HCT116 (cell line): ENCODE measurements around the gene IL17C. TPM values are rescaled to one million over a fixed set of nuclear protein-coding genes. Genes with fewer than 3 reads are reported as not detected.

Experiments used
- ATAC-seq: fragments of 200-7000 bp; cut with Tn5 transposase; 2 replicates; pipeline ENCODE4 v1.9.1; 2020; ENCODE audit warnings: mild to moderate bottlenecking, moderate library complexity
- BruUV-seq: library from RNA; stranded (reverse); fragments of 400-500 nt; replicated peaks from 2 replicates; lab custom pipeline; 2021; lab: Mats Ljungman, UMichigan
- CTCF ChIA-PET: fragments of 300-600 bp; sonication (Branson Sonifier 250); formaldehyde crosslinking; loops from one replicate; lab custom pipeline; 2021; ENCODE audit warnings: antibody characterized with exemption; lab: Charles Lee
- POLR2A ChIA-PET: fragments of 300-600, 350-600 bp; sonication (Branson Sonifier 250); formaldehyde crosslinking; loops from one replicate; lab custom pipeline; 2021; ENCODE audit warnings: antibody characterized with exemption; lab: Charles Lee
- RAD21 ChIA-PET, 2 experiments: fragments of 300-600 bp; sonication (Branson Sonifier 250); formaldehyde crosslinking; loops; one replicate each; lab custom pipeline; 2023; ENCODE audit warnings: low total read pairs in 2 of 2; ENCODE audit not compliant: uncharacterized antibody in 2 of 2, unreplicated experiment in 2 of 2, low non-redundant PET in 1 of 2; lab: Charles Lee
- DNase-seq: peaks from one replicate; pipeline ENCODE4 v3.0.0-alpha.2; 2010; ENCODE audit warnings: low read depth, low spot score
- H2AFZ ChIP-seq: fragments of 200-600 bp; shearing (Covaris generic), sonication (generic); 2 replicates; pipeline ENCODE4 v1.6.1; 2017; ENCODE audit warnings: low read depth, mixed run types, mixed read lengths, antibody characterized with exemption, low read length; ENCODE audit not compliant: poor library complexity, severe bottlenecking
- H3K27ac ChIP-seq: 2 replicates; pipeline ENCODE4 v1.5.1; 2012; ENCODE audit warnings: low read depth, low read length
- H3K27me3 ChIP-seq: fragments of 200-600 bp; sonication (generic); 2 replicates; pipeline ENCODE4 v1.6.1; 2016; ENCODE audit warnings: mixed run types, low read length, mixed read lengths; ENCODE audit not compliant: insufficient read depth
- H3K36me3 ChIP-seq, 2 experiments: fragments of 200-500 bp in 1 of 2; fragments of 200-600 bp in 1 of 2; sonication (Bioruptor generic) in 1 of 2; sonication (generic) in 1 of 2; 2 replicates each; pipeline versions ENCODE4 v1.5.1 to v1.6.1; 2014 to 2016; ENCODE audit warnings: low read length in 2 of 2, inconsistent platforms in 1 of 2, mixed read lengths in 1 of 2, mixed run types in 1 of 2; ENCODE audit not compliant: insufficient read depth in 2 of 2, control insufficient read depth in 1 of 2
- H3K4me1 ChIP-seq, 2 experiments: fragments of 200-600 bp in 1 of 2; sonication (generic) in 1 of 2; 2 replicates each; pipeline versions ENCODE4 v1.5.1 to v1.6.1; 2012 to 2017; ENCODE audit warnings: low read length in 2 of 2, inconsistent platforms in 1 of 2, mild to moderate bottlenecking in 1 of 2, mixed read lengths in 1 of 2, mixed run types in 1 of 2, moderate library complexity in 1 of 2; ENCODE audit not compliant: insufficient read depth in 2 of 2, control insufficient read depth in 1 of 2
- H3K4me2 ChIP-seq: fragments of 200-600 bp; sonication (generic); 2 replicates; pipeline ENCODE4 v1.6.1; 2017; ENCODE audit warnings: mixed run types, low read length, mixed read lengths
- H3K4me3 ChIP-seq, 2 experiments: fragments of 200-600 bp in 1 of 2; sonication (generic) in 1 of 2; replicated peaks in 1 of 2; 2 replicates each; pipeline ENCODE4 v1.5.1; 2011 to 2016; ENCODE audit warnings: low read length in 2 of 2, control low read depth in 1 of 2, low read depth in 1 of 2, mild to moderate bottlenecking in 1 of 2, mixed read lengths in 1 of 2, mixed run types in 1 of 2
- H3K79me2 ChIP-seq: fragments of 200-600 bp; sonication (generic); 2 replicates; pipeline ENCODE4 v1.6.1; 2017; ENCODE audit warnings: mild to moderate bottlenecking, mixed run types, low read length, moderate library complexity, mixed read lengths; ENCODE audit not compliant: insufficient read depth
- H3K9ac ChIP-seq: fragments of 200-600 bp; sonication (generic); 2 replicates; pipeline ENCODE4 v1.6.1; 2016; ENCODE audit warnings: low read length, mixed read lengths
- H3K9me2 ChIP-seq: fragments of 200-600 bp; sonication (generic), shearing (Covaris generic); 2 replicates; pipeline ENCODE4 v1.6.1; 2017; ENCODE audit warnings: mixed run types, mild to moderate bottlenecking, moderate library complexity; ENCODE audit not compliant: insufficient read depth
- H3K9me3 ChIP-seq, 2 experiments: fragments of 200-500 bp in 1 of 2; fragments of 200-600 bp in 1 of 2; sonication (Bioruptor generic) in 1 of 2; sonication (generic) in 1 of 2; 2 replicates each; pipeline ENCODE4 v1.6.1; 2014 to 2017; ENCODE audit warnings: low read length in 2 of 2, mixed read lengths in 2 of 2, inconsistent platforms in 1 of 2, low read depth in 1 of 2, mild to moderate bottlenecking in 1 of 2, mixed run types in 1 of 2, moderate library complexity in 1 of 2; ENCODE audit not compliant: control insufficient read depth in 1 of 2, insufficient read depth in 1 of 2
- H4K20me1 ChIP-seq: fragments of 200-600 bp; sonication (generic), shearing (Covaris generic); 2 replicates; pipeline ENCODE4 v1.6.1; 2017; ENCODE audit warnings: mixed run types, mild to moderate bottlenecking, moderate library complexity; ENCODE audit not compliant: insufficient read depth
- ATF3 ChIP-seq: IDR thresholded peaks from 2 replicates; pipeline ENCODE4 v1.6.1; 2012
- CBX3 ChIP-seq: IDR thresholded peaks from 2 replicates; pipeline ENCODE4 v1.6.1; 2012; ENCODE audit warnings: low read depth
- EGR1 ChIP-seq: IDR thresholded peaks from 2 replicates; pipeline ENCODE4 v1.6.1; 2012; ENCODE audit warnings: low read depth
- ELF1 ChIP-seq: IDR thresholded peaks from 2 replicates; pipeline ENCODE4 v1.6.1; 2012; ENCODE audit warnings: low read depth, borderline replicate concordance
- EZH2phosphoT487 ChIP-seq: fragments of 200-600 bp; IDR thresholded peaks from 2 replicates; pipeline ENCODE4 v1.6.1; 2018; ENCODE audit warnings: antibody characterized with exemption, borderline replicate concordance
- FOSL1 ChIP-seq: IDR thresholded peaks from 2 replicates; pipeline ENCODE4 v1.6.1; 2012; ENCODE audit warnings: low read depth
- MAX ChIP-seq: IDR thresholded peaks from 2 replicates; pipeline ENCODE4 v1.6.1; 2012
- POLR2A ChIP-seq: IDR thresholded peaks from 2 replicates; pipeline ENCODE4 v1.7.0; 2011; ENCODE audit warnings: borderline replicate concordance; ENCODE audit not compliant: insufficient read depth, insufficient read length; ENCODE audit errors: extremely low read depth
- POLR2AphosphoS5 ChIP-seq: IDR thresholded peaks from 2 replicates; pipeline ENCODE4 v1.6.1; 2011; ENCODE audit warnings: mild to moderate bottlenecking, low read depth, low read length, moderate library complexity
- RAD21 ChIP-seq: IDR thresholded peaks from 2 replicates; pipeline ENCODE4 v1.6.1; 2012; ENCODE audit warnings: low read depth, mild to moderate bottlenecking
- SRF ChIP-seq: IDR thresholded peaks from 2 replicates; pipeline ENCODE4 v1.6.1; 2012; ENCODE audit warnings: low read depth
- ZBTB33 ChIP-seq: IDR thresholded peaks from 2 replicates; pipeline ENCODE4 v1.6.1; 2011; ENCODE audit warnings: mild to moderate bottlenecking, low read length, moderate library complexity; ENCODE audit not compliant: insufficient replicate concordance; ENCODE audit errors: extremely low read depth
- ZFX ChIP-seq: fragments of 450-650 bp; IDR thresholded peaks from 2 replicates; pipeline ENCODE4 v1.6.1; 2017
- ZNF274 ChIP-seq: fragments of 200-500 bp; sonication (Bioruptor generic); IDR thresholded peaks from 2 replicates; pipeline ENCODE4 v1.6.1; 2014; ENCODE audit warnings: mild to moderate bottlenecking, low read depth, low read length, inconsistent platforms
- intact Hi-C: fragments of 100-400 bp; cut with micrococcal nuclease; formaldehyde crosslinking; loops from 2 replicates; pipeline ENCODE4 v1.10.0; 2022
- total RNA-seq: library from RNA; stranded (reverse); gene quantifications from one replicate; pipeline ENCODE4 v1.2.1, GENCODE V29; 2021; ENCODE audit not compliant: unreplicated experiment

Gene IL17C
- total RNA-seq, 1 experiment from 2014 or later: not detected

- ChIA-PET CTCF (no interaction called here), POLR2A (no interaction called here), RAD21 (no interaction called here)
- TF ChIP-seq ZFX (no peak), RAD21 (no peak), ATF3 (no peak), MAX (no peak), ELF1 (no peak), EZH2phosphoT487 (no peak), CBX3 (no peak), ZNF274 (no peak), EGR1 (no peak)
- H3K27me3 ChIP-seq: no peaks in the 10 kb centered on the region
- H3K36me3 ChIP-seq: peaks cover 6 to 10% of the 10 kb centered on the region in 2 experiments; a peak in 1 of 4 replicates
- no peaks in the 10 kb centered on the region for H3K9me2 ChIP-seq
- H4K20me1 ChIP-seq: no peaks in the 10 kb centered on the region
- H3K9me3 ChIP-seq: no peaks in the 10 kb centered on the region
- peak overlapping the region; percentile 86; the same call in 1 of the 2 replicates for H3K27ac ChIP-seq
- DNase-seq (no peak), ATAC-seq (no peak)
- H3K4me3 ChIP-seq: no peak overlapping the region
- no peak overlapping the region for H2AFZ ChIP-seq
- H3K79me2 ChIP-seq: peaks cover 30% of the 10 kb centered on the region
- BruUV-seq: no TSS peak
- intact Hi-C loops: loop anchor here (5.0 kb wide), 1 partner anchor 200 kb away; the partner anchor contains the start of gene ZFPM1
- H3K9ac ChIP-seq: no peak overlapping the region
- no peak overlapping the region for H3K4me2 ChIP-seq
- peaks cover 16 to 26% of the 10 kb centered on the region in 2 experiments for H3K4me1 ChIP-seq
Measured at GRCh38 chr16:88652762-88653063, 14.3 kb downstream of the IL17C start.

GRCh38 chr16:88653101-88653500 lies 14.7 kb downstream of the IL17C start:
- Histone ChIP-seq H3K9ac (no peak overlapping the region), H4K20me1 (no peaks in the 10 kb centered on the region), H3K27ac (no peak overlapping the region), H3K9me2 (no peaks in the 10 kb centered on the region), H2AFZ (no peak overlapping the region), H3K79me2 (peaks cover 26% of the 10 kb centered on the region), H3K4me3 (no peak overlapping the region), H3K4me1 (peaks cover 16 to 26% of the 10 kb centered on the region in 2 experiments), H3K27me3 (no peaks in the 10 kb centered on the region), H3K9me3 (no peaks in the 10 kb centered on the region), H3K36me3 (peaks cover 9 to 11% of the 10 kb centered on the region in 2 experiments; a peak in 2 of 4 replicates), H3K4me2 (no peak overlapping the region)
- DNase-seq: no peak
- CTCF ChIA-PET: no interaction called here
- no peak for ATAC-seq
- RAD21 ChIA-PET: no interaction called here
- TF ChIP-seq FOSL1 (no peak), ATF3 (no peak), POLR2AphosphoS5 (no peak), ELF1 (no peak), EZH2phosphoT487 (no peak), ZBTB33 (no peak), CBX3 (no peak), SRF (no peak), POLR2A (no peak)
- POLR2A ChIA-PET: no interaction called here
- intact Hi-C loops: loop anchor here (5.0 kb wide), 1 partner anchor 201 kb away; the partner anchor contains the start of gene ZFPM1
- BruUV-seq: no TSS peak
